DOHH2 (cell line): ENCODE data around the gene PYGM.

Experiments used
- EZH2phosphoT487 ChIP-seq: fragments of 200-600 bp; sonication (generic); IDR thresholded peaks from 2 replicates; pipeline ENCODE4 v1.6.1; 2017; ENCODE audit warnings: borderline replicate concordance, mild to moderate bottlenecking, antibody characterized with exemption, low read length, moderate library complexity, mixed read lengths
- TF ChIP-seq, protein P1 (sequence below): fragments of 200-600 bp; sonication (generic); IDR thresholded peaks from one replicate; pipeline ENCODE4 v1.5.1; 2014; ENCODE audit warnings: antibody characterized with exemption, mild to moderate bottlenecking, low read depth, low read length; ENCODE audit not compliant: poor library complexity, severe bottlenecking

DNA sequence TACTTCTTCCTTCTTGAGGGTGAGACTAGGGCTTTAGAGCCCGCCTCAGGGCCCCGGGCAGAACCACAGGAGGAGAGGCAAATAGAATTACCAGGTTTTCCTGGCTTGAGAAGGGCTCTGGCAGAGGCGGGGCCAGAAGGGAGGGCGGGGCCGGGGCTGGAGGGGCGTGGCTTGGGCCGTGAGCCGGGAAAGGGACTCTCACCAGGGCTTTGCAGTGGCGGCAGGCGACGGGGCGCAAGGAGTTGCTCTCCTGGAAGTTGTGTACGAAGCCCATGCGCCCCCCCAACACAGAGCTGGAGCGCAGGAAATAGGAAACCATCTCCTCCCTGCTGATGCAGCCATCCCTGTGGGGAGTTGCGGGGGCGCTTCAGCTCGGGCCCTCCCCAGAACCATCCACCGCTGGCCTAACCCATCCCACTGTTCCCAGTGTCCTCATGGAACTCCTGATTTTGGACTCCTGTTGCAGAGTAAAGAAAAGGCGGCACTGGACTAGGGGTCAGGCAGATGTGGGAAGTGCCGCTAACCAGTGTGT is 29.9 kb downstream of the PYGM start:
- TF ChIP-seq, protein P1, sequence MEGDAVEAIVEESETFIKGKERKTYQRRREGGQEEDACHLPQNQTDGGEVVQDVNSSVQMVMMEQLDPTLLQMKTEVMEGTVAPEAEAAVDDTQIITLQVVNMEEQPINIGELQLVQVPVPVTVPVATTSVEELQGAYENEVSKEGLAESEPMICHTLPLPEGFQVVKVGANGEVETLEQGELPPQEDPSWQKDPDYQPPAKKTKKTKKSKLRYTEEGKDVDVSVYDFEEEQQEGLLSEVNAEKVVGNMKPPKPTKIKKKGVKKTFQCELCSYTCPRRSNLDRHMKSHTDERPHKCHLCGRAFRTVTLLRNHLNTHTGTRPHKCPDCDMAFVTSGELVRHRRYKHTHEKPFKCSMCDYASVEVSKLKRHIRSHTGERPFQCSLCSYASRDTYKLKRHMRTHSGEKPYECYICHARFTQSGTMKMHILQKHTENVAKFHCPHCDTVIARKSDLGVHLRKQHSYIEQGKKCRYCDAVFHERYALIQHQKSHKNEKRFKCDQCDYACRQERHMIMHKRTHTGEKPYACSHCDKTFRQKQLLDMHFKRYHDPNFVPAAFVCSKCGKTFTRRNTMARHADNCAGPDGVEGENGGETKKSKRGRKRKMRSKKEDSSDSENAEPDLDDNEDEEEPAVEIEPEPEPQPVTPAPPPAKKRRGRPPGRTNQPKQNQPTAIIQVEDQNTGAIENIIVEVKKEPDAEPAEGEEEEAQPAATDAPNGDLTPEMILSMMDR: no peak
- no peak for TF ChIP-seq EZH2phosphoT487
